Activated effector memory CD4-positive, alpha-beta T cell treated with Interleukin-2 at 50 U/mL for 16 hours (primary cell): ENCODE results near the gene ITGAL.
"Not testable (repeated sequence)": the region's sequence is repeated elsewhere in the genome, so short reads cannot be mapped to it uniquely, and the experiment has no call there.

ENCODE experiments used
- DNase-seq: peaks from one replicate; pipeline ENCODE4 v3.0.0-alpha.2; 2020

Gene ITGAL

GRCh38 chr16:30458561-30459394 is 13.8 kb upstream of the ITGAL start:
- DNase-seq = peak; percentile 84

GRCh38 chr16:30459456-30459855 is 13.1 kb upstream of the ITGAL start:
- no peak for DNase-seq

- not testable (repeated sequence) for DNase-seq
Observed at GRCh38 chr16:30461426-30461825, 11.1 kb upstream of the ITGAL start.

GRCh38 chr16:30464078-30464477 is 8.5 kb upstream of the ITGAL start:
- no peak for DNase-seq

- no peak for DNase-seq
Observed at GRCh38 chr16:30470170-30470512, 2.4 kb upstream of the ITGAL start.

- no peak for DNase-seq
Observed at GRCh38 chr16:30470632-30470995, 1.9 kb upstream of the ITGAL start.

- peak; percentile 34 for DNase-seq
Observed at GRCh38 chr16:30473231-30474073, 910 bp downstream of the ITGAL start.

GRCh38 chr16:30474074-30474452 is 1.5 kb downstream of the ITGAL start:
- no peak for DNase-seq

- DNase-seq = no peak
Observed at GRCh38 chr16:30474684-30475083, 2.1 kb downstream of the ITGAL start.

GRCh38 chr16:30476991-30477390 is 4.4 kb downstream of the ITGAL start:
- no peak for DNase-seq

GRCh38 chr16:30477773-30478172 is 5.2 kb downstream of the ITGAL start:
- DNase-seq = not testable (repeated sequence)

GRCh38 chr16:30478766-30479478 is 6.4 kb downstream of the ITGAL start:
- no peak for DNase-seq

GRCh38 chr16:30481381-30481780 is 8.8 kb downstream of the ITGAL start:
- no peak for DNase-seq

- DNase-seq = no peak
Observed at GRCh38 chr16:30482366-30482765, 9.8 kb downstream of the ITGAL start.

- DNase-seq = no peak
Observed at GRCh38 chr16:30484887-30485286, 12.3 kb downstream of the ITGAL start.

GRCh38 chr16:30485818-30486436 is 13.4 kb downstream of the ITGAL start:
- DNase-seq = no peak

- no peak for DNase-seq
Observed at GRCh38 chr16:30488764-30489605, 16.4 kb downstream of the ITGAL start.

GRCh38 chr16:30490210-30490609 is 17.7 kb downstream of the ITGAL start:
- DNase-seq = no peak

GRCh38 chr16:30491229-30491628 is 18.7 kb downstream of the ITGAL start:
- DNase-seq = no peak

GRCh38 chr16:30491744-30492308 is 19.3 kb downstream of the ITGAL start:
- DNase-seq = no peak

- DNase-seq = no peak
Observed at GRCh38 chr16:30493941-30494488, 21.5 kb downstream of the ITGAL start.
